Measurements from ENCODE around the gene FHOD3.

The FHOD3 gene

GRCh38 chr18:36436387-36436786 is 138.9 kb downstream of the FHOD3 start:
- H3K4me2 ChIP-seq (ENCODE audit: low read depth, low read length), result no peak overlapping the region
- no peaks in the 10 kb centered on the region for H3F3A ChIP-seq (ENCODE audit: insufficient read depth, low read length)
- no peaks in the 10 kb centered on the region for H3K27me3 ChIP-seq (replicated peaks; ENCODE audit: insufficient read depth, low read length)
- H4K20me1 ChIP-seq (ENCODE audit: insufficient read depth, low read length), result no peaks in the 10 kb centered on the region
- no peak overlapping the region for H3K9ac ChIP-seq (ENCODE audit: low read length)
- H2AFZ ChIP-seq (ENCODE audit: low read length), result no peak overlapping the region
- H3K4me3 ChIP-seq (ENCODE audit: low read length), result no peak overlapping the region
- TF ChIP-seq EZH2phosphoT487 (IDR thresholded peaks at IDR 0.05; ENCODE audit: low read length) (no peak), CTCF (IDR thresholded peaks at IDR 0.05; ENCODE audit: low read length) (no peak), EZH2 (optimal IDR thresholded peaks at IDR 0.05; ENCODE audit: low read depth, low read length) (no peak)
- no peaks in the 10 kb centered on the region for H3K9me3 ChIP-seq (replicated peaks; ENCODE audit: insufficient read depth, low read length)
- no peaks in the 10 kb centered on the region for H3K36me3 ChIP-seq (replicated peaks; ENCODE audit: insufficient read depth, low read length)
- no peak overlapping the region for H3K27ac ChIP-seq (ENCODE audit: low read length)
- no peaks in the 10 kb centered on the region for H3K4me1 ChIP-seq (ENCODE audit: low read length)
- H3K9me2 ChIP-seq (replicated peaks; ENCODE audit: insufficient read depth, low read length), result no peaks in the 10 kb centered on the region
- H3K79me2 ChIP-seq (ENCODE audit: low read length), result no peaks in the 10 kb centered on the region
- no peak for DNase-seq

GRCh38 chr18:36440614-36441013 is 143.1 kb downstream of the FHOD3 start:
- Histone ChIP-seq H2AFZ (ENCODE audit: low read length) (no peak overlapping the region), H3K27me3 (replicated peaks; ENCODE audit: insufficient read depth, low read length) (no peaks in the 10 kb centered on the region), H3K79me2 (ENCODE audit: low read length) (no peaks in the 10 kb centered on the region), H4K20me1 (ENCODE audit: insufficient read depth, low read length) (no peaks in the 10 kb centered on the region), H3K36me3 (replicated peaks; ENCODE audit: insufficient read depth, low read length) (no peaks in the 10 kb centered on the region), H3F3A (ENCODE audit: insufficient read depth, low read length) (no peaks in the 10 kb centered on the region), H3K9ac (ENCODE audit: low read length) (no peak overlapping the region), H3K4me1 (ENCODE audit: low read length) (no peaks in the 10 kb centered on the region), H3K4me3 (ENCODE audit: low read length) (no peak overlapping the region), H3K4me2 (ENCODE audit: low read depth, low read length) (no peak overlapping the region), H3K27ac (ENCODE audit: low read length) (no peak overlapping the region), H3K9me2 (replicated peaks; ENCODE audit: insufficient read depth, low read length) (no peaks in the 10 kb centered on the region), H3K9me3 (replicated peaks; ENCODE audit: insufficient read depth, low read length) (no peaks in the 10 kb centered on the region)
- no peak for DNase-seq
- TF ChIP-seq CTCF (IDR thresholded peaks at IDR 0.05; ENCODE audit: low read length), result no peak
- no peak for TF ChIP-seq EZH2phosphoT487 (IDR thresholded peaks at IDR 0.05; ENCODE audit: low read length)
- no peak for TF ChIP-seq EZH2 (optimal IDR thresholded peaks at IDR 0.05; ENCODE audit: low read depth, low read length)

GRCh38 chr18:36441426-36442240 is 144.1 kb downstream of the FHOD3 start:
- Histone ChIP-seq H4K20me1 (ENCODE audit: insufficient read depth, low read length) (no peaks in the 10 kb centered on the region), H3K79me2 (ENCODE audit: low read length) (no peaks in the 10 kb centered on the region), H3K27ac (ENCODE audit: low read length) (no peak overlapping the region), H3K9ac (ENCODE audit: low read length) (no peak overlapping the region), H3F3A (ENCODE audit: insufficient read depth, low read length) (no peaks in the 10 kb centered on the region), H3K9me2 (replicated peaks; ENCODE audit: insufficient read depth, low read length) (no peaks in the 10 kb centered on the region), H3K36me3 (replicated peaks; ENCODE audit: insufficient read depth, low read length) (no peaks in the 10 kb centered on the region), H3K27me3 (replicated peaks; ENCODE audit: insufficient read depth, low read length) (no peaks in the 10 kb centered on the region), H3K4me1 (ENCODE audit: low read length) (no peaks in the 10 kb centered on the region), H2AFZ (ENCODE audit: low read length) (no peak overlapping the region), H3K4me2 (ENCODE audit: low read depth, low read length) (no peak overlapping the region), H3K4me3 (ENCODE audit: low read length) (no peak overlapping the region), H3K9me3 (replicated peaks; ENCODE audit: insufficient read depth, low read length) (no peaks in the 10 kb centered on the region)
- TF ChIP-seq CTCF (IDR thresholded peaks at IDR 0.05; ENCODE audit: low read length) (no peak), EZH2phosphoT487 (IDR thresholded peaks at IDR 0.05; ENCODE audit: low read length) (no peak), EZH2 (optimal IDR thresholded peaks at IDR 0.05; ENCODE audit: low read depth, low read length) (no peak)
- no peak for DNase-seq

Data from MM.1S (cell line).